Glomerular visceral epithelial cell (primary cell): ENCODE results near the gene SMOC2.
"Not testable (repeated sequence)": the region's sequence is repeated elsewhere in the genome, so short reads cannot be mapped to it uniquely, and the experiment has no call there.

Experiments
- DNase-seq: peaks from one replicate; pipeline ENCODE4 v3.0.0-alpha.2; 2016; ENCODE audit errors: extremely low spot score

SMOC2 gene

GRCh38 chr6:168650671-168651111, 209.7 kb downstream of the SMOC2 start:
- no peak for DNase-seq

DNA sequence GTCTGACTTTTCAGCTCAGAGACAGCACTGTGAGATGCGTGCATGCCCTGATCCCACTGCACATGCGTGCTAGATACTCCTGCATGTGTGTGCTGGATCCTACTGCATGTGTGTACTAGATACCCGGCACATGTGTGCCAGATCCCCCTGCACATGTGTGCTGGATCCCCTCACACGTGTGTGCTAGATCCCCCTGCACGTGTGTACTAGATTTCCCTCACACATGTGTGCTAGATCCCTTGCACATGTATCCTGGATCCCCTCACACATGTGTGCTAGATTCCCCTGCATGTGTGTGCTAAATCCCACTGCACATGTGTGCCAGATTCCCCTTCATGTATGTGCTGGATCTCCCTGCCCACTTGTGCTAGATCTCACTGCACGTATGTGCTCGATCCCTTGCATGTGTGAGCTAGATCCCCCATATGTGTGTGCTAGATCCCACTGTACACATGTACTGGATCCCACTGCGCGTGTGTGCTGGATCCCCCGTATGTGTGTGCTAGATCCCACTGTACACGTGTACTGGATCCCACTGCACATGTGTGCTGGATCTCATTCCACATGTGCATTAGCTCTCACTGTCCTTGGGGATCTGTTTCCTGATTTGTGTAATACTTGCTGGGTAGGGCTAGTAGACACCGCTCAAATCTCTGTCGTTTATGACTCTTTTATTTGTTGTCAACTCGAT, 214.6 kb downstream of the SMOC2 start:
- DNase-seq = no peak

- no peak for DNase-seq
Observed at GRCh38 chr6:168658059-168658458, 217.1 kb downstream of the SMOC2 start.

DNA sequence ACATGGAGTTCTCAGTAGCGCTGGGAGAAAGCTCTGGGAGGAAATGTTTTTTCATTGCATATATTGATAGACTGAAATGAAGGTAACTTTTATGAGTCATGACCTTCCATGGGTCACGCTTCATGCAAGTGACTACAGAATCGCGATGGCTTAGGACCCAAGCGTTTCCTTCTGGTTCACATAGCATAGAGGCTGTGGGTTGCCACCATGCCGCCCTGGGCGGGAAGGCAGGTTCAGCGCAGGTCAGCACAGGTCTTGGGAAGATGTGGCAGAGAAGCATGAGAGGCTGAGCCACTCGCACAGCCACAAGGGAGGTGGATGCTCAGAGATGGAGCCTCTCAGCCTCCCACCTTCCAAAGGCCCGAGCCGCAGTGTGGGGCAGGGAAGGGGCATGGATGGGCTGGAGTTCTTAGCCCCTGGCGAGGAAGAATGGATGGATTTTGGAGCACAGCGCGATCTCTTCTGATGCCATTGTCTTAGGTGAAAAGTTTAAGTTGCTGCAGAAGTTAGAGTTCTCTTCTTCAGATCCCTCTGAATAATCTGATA, 219.5 kb downstream of the SMOC2 start:
- DNase-seq = no peak

- DNase-seq = no peak
Observed at GRCh38 chr6:168662301-168662936, 221.4 kb downstream of the SMOC2 start.

DNA sequence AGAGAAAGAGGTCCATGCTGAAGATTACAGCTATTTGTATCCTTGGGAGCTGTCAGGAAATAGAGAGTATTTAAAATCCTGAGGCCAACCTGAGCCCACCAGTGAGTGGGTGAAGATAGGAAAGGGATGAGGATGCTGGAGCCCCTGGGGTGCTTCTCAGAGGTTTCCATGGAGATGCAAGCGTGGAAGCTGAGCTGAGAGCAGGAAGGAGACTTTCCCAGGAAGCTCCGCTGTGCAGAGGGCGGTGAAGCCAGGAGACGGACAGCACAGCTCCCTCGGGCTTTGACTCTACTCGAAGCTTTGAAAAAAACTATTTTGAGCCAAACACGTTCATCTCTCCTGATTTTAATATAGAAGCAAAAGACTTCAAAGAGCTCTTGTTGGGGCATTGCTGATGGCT, 222.1 kb downstream of the SMOC2 start:
- DNase-seq = no peak

DNA sequence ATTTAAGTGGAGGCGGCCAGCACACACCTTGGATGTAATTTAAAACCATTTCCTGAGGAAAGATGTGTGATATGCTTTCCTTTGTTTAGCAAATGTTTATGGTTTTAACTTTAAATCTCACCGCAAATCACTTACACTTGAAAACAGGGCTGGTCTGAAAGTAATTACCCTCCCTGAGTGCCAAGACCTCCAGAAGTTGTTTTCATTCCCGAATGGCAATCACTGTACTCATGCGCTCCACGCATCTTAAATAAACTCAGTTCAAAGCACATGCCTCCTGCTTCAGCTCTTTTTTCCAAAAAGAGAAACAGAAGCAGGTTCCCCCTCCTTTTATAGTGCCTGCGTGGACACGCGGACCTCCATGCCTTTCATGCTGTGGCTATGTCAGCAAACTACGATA, 224.0 kb downstream of the SMOC2 start:
- no peak for DNase-seq

- DNase-seq = no peak
Observed at GRCh38 chr6:168666170-168666569, 225.2 kb downstream of the SMOC2 start.

DNA sequence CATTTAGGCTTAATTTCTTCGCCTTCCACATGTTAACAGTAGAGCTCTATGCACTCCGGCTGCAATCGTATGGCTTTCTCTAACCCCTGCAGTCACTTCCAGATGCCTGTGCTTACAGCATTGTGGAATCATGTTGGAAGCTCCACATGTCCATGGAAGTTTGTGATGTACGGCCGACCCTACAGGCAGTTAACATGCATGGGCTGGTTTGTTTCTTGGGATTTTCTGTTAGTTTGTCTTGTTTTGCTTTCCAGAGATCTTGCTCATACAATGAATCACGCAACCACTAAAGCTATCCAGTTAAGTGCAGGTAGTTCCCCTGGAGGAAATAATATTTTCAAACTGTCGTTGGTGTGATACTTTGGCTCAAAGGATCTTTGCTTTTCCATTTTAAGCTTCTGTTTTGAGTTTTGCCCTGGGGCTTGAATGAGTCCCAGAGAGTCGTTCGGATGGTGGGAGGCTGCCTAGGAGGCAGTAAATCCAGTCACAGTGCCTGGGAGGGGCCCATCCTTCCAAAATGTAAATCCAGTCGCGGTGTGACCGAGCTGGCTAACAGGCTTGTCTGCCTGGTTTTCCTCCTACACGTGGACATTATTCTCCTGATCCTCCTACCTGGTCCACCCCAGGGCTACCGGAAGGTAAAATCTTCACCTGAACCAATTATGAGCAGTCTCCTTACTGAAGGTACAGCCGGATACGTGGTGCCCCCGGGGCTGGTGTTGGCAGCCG, 225.9 kb downstream of the SMOC2 start:
- no peak for DNase-seq

GRCh38 chr6:168667428-168667805, 226.4 kb downstream of the SMOC2 start:
- DNase-seq = no peak

DNA sequence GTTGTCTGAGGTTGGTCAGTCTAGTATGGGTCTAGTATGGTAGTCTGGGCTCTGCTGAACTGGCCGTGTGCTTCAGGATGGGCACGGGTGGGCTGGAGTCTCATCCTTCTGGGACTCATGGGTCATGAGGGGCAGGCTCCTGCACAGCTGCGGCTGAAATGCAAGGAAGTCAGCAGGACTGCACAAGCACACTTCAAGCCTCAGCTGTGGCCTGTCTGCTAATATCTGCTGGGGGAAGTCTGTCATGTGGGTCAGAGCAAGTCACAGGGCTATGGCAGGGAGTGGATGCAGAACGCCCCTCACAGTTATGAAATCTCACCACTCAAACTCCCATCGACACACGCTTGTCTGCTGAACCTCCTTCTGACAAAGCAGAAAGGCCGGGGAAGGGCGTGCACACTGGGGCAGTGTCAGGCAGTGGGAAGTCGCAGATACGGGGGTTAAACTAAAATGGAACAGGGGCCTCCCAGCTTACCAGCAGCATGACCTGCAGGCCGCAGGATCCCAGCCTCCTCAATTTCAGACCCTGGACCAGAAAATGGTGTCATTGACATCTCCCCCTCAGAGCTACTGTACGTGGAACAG, 229.5 kb downstream of the SMOC2 start:
- DNase-seq = no peak

DNA sequence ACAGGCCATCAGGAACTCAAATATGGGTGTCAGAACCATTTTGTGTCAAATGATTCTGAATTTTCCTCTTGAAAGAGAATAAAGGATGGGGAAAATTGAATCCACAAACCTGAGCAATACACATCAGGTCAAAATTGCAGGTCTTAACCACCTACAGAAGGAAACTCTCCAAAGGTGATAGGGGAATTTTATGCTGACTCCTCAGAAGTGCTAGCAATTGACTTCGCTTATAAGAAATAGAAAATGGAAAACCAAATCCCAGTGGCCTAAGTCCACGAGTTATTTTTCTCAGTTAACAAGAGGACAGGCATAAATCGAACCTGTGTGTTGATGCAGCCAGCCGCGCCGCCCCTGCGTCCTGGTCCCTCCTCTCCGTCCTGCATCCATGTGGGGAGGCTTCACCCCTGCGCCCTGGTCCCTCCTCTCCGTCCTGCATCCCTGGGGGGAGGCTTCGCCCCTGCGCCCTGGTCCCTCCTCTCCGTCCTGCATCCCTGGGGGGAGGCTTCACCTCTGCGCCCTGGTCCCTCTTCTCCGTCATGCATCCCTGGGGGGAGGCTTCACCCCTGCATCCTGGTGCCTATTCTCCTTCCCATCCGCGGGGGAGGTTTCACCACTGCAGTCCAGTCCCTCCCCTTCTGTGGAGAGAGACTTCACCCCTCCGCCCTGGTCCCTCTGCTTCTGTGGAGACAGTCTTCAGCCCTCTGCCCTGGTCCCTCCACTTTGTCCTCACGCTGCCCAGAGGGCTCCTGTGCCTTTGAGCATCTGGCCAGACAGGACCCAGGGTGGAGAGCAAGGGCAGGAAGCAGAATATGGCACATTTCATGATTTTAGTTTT, 230.3 kb downstream of the SMOC2 start:
- no peak for DNase-seq

GRCh38 chr6:168671863-168672546, 231.0 kb downstream of the SMOC2 start:
- no peak for DNase-seq

DNA sequence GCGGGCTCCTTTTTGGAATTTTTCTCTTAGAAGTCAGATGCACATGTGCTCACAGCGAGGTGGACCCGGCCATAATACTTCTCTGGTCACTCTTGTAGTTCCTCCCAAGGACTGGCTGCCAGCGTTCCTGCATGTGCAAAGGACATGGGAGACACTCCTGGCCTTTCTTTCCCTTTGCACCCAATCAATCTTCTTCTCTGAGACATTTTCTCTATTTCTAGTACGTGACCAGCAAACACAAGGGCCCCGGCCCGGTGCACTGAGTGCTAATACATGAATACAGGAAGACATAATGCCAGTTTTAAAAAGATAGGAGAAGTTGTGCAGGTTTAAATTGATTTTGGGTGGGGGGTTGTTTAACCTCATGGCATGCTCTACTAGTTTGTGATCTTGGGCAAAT, 233.6 kb downstream of the SMOC2 start:
- no peak for DNase-seq

- no peak for DNase-seq
Observed at GRCh38 chr6:168675375-168675774, 234.4 kb downstream of the SMOC2 start.

DNA sequence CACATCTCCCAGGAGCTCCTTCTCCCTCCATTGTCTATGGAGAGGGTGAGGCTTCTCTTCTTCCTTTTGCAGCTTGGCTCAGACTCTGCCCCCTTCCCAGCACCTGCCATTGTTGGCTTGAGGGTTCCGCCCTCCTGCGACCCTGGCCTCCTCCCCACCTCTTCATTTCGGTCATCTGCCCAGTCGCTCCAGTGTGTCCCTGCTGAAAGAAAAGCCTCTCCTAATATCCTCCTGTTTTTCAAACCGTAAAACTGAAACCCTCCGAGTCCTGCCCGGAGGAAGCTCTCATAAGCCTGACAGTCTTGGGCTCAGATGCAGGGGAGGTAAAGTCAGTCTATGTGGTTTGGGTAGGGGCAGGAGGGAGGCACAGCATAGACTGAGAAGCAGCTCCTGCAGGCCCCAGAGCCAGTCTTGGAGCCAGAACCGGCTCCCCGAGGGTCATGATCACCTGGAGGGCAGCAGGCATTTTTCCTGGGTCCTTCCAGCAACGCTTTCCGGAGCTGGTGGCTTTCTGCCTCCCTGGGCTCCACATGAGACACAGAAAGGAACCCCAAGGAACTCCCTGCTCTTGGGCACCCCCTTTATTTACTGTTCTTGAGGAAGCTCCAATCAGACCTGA, 235.1 kb downstream of the SMOC2 start:
- no peak for DNase-seq

- no peak for DNase-seq
Observed at GRCh38 chr6:168676552-168677322, 235.8 kb downstream of the SMOC2 start.

DNA sequence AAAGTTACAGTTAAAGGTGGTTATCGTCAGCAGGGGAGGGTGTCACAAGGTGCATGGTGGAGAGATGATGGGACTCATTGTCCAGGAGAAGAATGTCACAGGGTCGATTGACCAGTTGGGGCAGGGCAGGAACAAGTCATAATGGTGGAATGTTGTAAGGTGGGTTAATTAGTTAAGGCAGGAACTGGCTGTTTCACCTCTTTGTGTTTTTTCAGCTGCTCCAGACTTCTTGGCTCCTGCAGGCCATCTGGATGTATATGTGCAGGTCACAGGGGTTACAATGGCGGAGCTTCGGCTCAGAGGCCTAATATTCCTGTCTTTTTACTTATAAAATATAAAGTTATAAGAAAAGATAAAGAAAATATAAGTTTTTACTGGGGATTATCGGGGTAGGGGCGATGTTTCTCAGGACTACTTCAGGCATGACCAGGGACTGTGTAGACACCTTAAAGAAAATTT, 236.4 kb downstream of the SMOC2 start:
- DNase-seq = not testable (repeated sequence)

DNA sequence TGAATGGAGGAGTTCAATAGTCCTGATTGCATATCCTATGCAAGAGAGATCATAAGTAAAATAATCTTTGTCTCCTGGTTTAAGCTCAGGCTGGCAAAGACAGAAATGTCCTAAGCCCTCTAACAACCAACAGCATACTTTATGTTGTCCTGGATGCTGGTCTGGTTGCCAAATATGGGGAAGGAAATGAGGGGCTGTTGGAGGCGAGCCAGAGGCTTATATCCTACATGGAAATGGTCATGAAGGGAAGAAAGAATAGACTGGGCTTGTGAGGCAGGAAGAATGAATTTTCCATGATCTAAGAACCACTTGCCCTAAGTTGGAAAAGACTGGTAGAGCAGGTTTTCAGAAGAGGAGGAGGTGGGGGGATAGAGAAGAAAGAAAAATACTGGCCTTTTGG, 237.1 kb downstream of the SMOC2 start:
- no peak for DNase-seq

DNA sequence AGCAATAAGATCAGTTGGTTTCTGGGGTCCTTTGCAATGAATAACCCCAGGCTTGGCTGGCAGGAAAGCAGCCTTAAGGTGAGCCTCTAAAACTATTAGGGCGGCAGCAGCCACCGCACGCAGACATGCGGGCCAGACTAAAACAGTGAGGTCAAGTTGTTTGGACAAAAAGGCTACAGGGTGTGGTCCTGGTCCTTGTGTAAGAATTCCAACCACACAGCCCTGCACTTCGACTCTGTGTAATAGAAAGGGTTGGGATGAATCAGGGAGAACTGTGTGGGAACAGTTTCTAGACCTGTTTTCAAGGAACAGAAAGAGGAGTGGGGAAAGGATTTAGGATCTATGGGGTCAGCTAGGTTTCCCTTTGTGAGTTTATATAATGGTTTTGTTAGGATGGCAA, 237.6 kb downstream of the SMOC2 start:
- no peak for DNase-seq
